K562 (cell line): Measurements from ENCODE around the gene SLC43A1. TPM values are rescaled to one million over a fixed set of nuclear protein-coding genes. Genes with fewer than 3 reads are reported as not detected.

Source experiments
- HIVEP1 ChIP-seq: fragments of 250-450 bp; sonication (Bioruptor Pico); IDR thresholded peaks from 2 replicates; pipeline ENCODE4 v1.4.0; 2020; ENCODE audit warnings: mild to moderate bottlenecking
- NUFIP1 ChIP-seq: fragments of 450-650 bp; IDR thresholded peaks from 2 replicates; pipeline ENCODE4 v1.6.1; 2018; ENCODE audit not compliant: partially characterized antibody
- PCBP2 ChIP-seq: fragments of 200-400 bp; formaldehyde crosslinking; IDR thresholded peaks from 2 replicates; pipeline ENCODE4 v1.6.1; 2018; ENCODE audit warnings: low read length, low read depth, mild to moderate bottlenecking, moderate library complexity; ENCODE audit not compliant: poor library complexity, severe bottlenecking
- POLR2G ChIP-seq: fragments of 200-400 bp; formaldehyde crosslinking; IDR thresholded peaks from 2 replicates; pipeline ENCODE4 v1.6.1; 2017; ENCODE audit warnings: low read depth, mild to moderate bottlenecking, antibody characterized with exemption, low read length, moderate library complexity
- RBM25 ChIP-seq: fragments of 200-400 bp; formaldehyde crosslinking; IDR thresholded peaks from 2 replicates; pipeline ENCODE4 v1.6.1; 2018; ENCODE audit warnings: low read length, low read depth, moderate library complexity; ENCODE audit not compliant: severe bottlenecking
- RHOXF2B ChIP-seq: fragments of 250-450 bp; sonication (Bioruptor Pico); conservative IDR thresholded peaks from 2 replicates; pipeline ENCODE4 v1.5.1; 2021
- ZBTB7A ChIP-seq: IDR thresholded peaks from 2 replicates; pipeline ENCODE4 v1.6.1; 2011; ENCODE audit warnings: low read depth, mild to moderate bottlenecking, low read length, moderate library complexity, borderline replicate concordance; ENCODE audit not compliant: control insufficient read depth
- polyA plus RNA-seq, 8 experiments: library from polyadenylated mRNA; depleted of rRNA in 4 of 8; stranded (reverse) in 5 of 8; unstranded in 3 of 8; fragments of >200 nt; fragmentation: Nextera tagmentation in 2 of 8; fragmentation: Illumina TruSeq in 1 of 8; extraction: Ambion mirVana in 2 of 8; extraction: Trizol in 1 of 8; gene quantifications; 2 replicates each; pipeline versions ENCODE4 v1.2.1 to v1.2.3, GENCODE V29; 2011 to 2014; ENCODE audit warnings: inconsistent platforms in 1 of 8, missing spikeins in 1 of 8
- total RNA-seq, 7 experiments: library from RNA; depleted of rRNA in 6 of 7; stranded (reverse); fragments of >200 nt in 6 of 7; fragmentation: Illumina TruSeq in 2 of 7; extraction: Trizol in 2 of 7; gene quantifications; 2 replicates each; pipeline versions ENCODE4 v1.2.1 to v1.2.3, GENCODE V29; 2011 to 2021; ENCODE audit warnings: low replicate concordance in 1 of 7
- TF ChIP-seq, protein P1 (sequence below): sonication (generic); formaldehyde crosslinking; IDR thresholded peaks from 2 replicates; pipeline ENCODE4 v1.9.0; 2022; ENCODE audit warnings: mild to moderate bottlenecking, missing genetic modification reagents
- TF ChIP-seq, protein P2 (sequence below): sonication (generic); formaldehyde crosslinking; IDR thresholded peaks from 2 replicates; pipeline ENCODE4 v1.8.0; 2022; ENCODE audit warnings: mild to moderate bottlenecking, missing genetic modification reagents
- TF ChIP-seq, protein P3 (sequence below): fragments of 450-650 bp; IDR thresholded peaks from 2 replicates; pipeline ENCODE4 v1.6.1; 2014; ENCODE audit warnings: low read depth, mild to moderate bottlenecking, moderate library complexity, borderline replicate concordance
- TF ChIP-seq, protein P4 (sequence below): fragments of 250-450 bp; sonication (Bioruptor Pico); IDR thresholded peaks from 2 replicates; pipeline ENCODE4 v1.4.0; 2020
- TF ChIP-seq, protein P5 (sequence below): sonication (generic); formaldehyde crosslinking; IDR thresholded peaks from 2 replicates; pipeline ENCODE4 v1.8.0; 2022; ENCODE audit warnings: mild to moderate bottlenecking, missing genetic modification reagents
- TF ChIP-seq, protein P6 (sequence below): fragments of 200-800 bp; sonication (Bioruptor generic); IDR thresholded peaks from 2 replicates; pipeline ENCODE4 v1.6.1; 2017; ENCODE audit warnings: missing genetic modification characterization, missing compliant biosample characterization

SLC43A1 gene
- total and polyA plus RNA-seq, 9 of the 15 experiments (the other 6 are each of a cell fraction or from before 2014, with no cell fraction given) = 2.6 to 41.8 (median 24.6) TPM

DNA sequence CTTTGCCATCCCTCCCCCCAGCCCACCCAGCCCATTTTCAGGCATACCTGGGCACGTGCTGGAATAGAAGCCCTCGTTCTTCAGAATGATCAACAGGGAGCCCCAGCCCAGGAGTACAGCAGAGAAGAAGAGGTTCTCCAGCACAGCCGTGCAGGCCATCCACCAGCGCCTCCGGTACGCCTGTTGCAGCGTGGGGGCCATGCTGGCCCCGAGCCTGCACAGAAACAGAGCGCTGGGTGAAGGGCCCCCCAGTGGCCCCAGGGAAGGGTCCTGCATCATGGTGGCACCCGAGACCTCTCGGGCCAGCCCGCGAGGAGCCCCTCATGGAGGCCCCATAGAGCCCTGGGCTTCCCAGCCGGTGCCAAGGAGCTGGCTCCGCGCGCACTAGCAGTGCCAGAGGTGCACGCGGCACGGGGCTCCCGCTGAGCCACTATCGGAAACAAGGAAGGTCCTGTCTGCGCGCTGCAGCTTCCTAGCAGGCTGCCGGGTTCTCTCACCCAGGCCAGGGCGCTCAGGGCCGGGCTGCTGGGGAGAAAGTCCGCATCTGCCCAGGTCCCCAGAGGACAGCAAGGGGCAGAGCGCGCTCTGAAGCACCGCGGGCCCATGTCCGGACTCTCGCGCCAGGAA, 1.5 kb downstream of the SLC43A1 start (continued):
- TF ChIP-seq, protein P1, sequence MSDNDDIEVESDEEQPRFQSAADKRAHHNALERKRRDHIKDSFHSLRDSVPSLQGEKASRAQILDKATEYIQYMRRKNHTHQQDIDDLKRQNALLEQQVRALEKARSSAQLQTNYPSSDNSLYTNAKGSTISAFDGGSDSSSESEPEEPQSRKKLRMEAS (CRISPR knock-in tag) = peak; percentile 63; the same call in 1 of the 2 replicates
- TF ChIP-seq RHOXF2B (CRISPR knock-in tag) (no peak), POLR2G (peak; percentile 60), ZBTB7A (no peak), PCBP2 (no peak), HIVEP1 (CRISPR knock-in tag) (no peak), RBM25 (no peak), NUFIP1 (no peak)
- TF ChIP-seq, protein P2, sequence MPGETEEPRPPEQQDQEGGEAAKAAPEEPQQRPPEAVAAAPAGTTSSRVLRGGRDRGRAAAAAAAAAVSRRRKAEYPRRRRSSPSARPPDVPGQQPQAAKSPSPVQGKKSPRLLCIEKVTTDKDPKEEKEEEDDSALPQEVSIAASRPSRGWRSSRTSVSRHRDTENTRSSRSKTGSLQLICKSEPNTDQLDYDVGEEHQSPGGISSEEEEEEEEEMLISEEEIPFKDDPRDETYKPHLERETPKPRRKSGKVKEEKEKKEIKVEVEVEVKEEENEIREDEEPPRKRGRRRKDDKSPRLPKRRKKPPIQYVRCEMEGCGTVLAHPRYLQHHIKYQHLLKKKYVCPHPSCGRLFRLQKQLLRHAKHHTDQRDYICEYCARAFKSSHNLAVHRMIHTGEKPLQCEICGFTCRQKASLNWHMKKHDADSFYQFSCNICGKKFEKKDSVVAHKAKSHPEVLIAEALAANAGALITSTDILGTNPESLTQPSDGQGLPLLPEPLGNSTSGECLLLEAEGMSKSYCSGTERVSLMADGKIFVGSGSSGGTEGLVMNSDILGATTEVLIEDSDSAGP (CRISPR knock-in tag) = no peak
- TF ChIP-seq, protein P3, sequence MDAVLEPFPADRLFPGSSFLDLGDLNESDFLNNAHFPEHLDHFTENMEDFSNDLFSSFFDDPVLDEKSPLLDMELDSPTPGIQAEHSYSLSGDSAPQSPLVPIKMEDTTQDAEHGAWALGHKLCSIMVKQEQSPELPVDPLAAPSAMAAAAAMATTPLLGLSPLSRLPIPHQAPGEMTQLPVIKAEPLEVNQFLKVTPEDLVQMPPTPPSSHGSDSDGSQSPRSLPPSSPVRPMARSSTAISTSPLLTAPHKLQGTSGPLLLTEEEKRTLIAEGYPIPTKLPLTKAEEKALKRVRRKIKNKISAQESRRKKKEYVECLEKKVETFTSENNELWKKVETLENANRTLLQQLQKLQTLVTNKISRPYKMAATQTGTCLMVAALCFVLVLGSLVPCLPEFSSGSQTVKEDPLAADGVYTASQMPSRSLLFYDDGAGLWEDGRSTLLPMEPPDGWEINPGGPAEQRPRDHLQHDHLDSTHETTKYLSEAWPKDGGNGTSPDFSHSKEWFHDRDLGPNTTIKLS = no peak
- TF ChIP-seq, protein P4, sequence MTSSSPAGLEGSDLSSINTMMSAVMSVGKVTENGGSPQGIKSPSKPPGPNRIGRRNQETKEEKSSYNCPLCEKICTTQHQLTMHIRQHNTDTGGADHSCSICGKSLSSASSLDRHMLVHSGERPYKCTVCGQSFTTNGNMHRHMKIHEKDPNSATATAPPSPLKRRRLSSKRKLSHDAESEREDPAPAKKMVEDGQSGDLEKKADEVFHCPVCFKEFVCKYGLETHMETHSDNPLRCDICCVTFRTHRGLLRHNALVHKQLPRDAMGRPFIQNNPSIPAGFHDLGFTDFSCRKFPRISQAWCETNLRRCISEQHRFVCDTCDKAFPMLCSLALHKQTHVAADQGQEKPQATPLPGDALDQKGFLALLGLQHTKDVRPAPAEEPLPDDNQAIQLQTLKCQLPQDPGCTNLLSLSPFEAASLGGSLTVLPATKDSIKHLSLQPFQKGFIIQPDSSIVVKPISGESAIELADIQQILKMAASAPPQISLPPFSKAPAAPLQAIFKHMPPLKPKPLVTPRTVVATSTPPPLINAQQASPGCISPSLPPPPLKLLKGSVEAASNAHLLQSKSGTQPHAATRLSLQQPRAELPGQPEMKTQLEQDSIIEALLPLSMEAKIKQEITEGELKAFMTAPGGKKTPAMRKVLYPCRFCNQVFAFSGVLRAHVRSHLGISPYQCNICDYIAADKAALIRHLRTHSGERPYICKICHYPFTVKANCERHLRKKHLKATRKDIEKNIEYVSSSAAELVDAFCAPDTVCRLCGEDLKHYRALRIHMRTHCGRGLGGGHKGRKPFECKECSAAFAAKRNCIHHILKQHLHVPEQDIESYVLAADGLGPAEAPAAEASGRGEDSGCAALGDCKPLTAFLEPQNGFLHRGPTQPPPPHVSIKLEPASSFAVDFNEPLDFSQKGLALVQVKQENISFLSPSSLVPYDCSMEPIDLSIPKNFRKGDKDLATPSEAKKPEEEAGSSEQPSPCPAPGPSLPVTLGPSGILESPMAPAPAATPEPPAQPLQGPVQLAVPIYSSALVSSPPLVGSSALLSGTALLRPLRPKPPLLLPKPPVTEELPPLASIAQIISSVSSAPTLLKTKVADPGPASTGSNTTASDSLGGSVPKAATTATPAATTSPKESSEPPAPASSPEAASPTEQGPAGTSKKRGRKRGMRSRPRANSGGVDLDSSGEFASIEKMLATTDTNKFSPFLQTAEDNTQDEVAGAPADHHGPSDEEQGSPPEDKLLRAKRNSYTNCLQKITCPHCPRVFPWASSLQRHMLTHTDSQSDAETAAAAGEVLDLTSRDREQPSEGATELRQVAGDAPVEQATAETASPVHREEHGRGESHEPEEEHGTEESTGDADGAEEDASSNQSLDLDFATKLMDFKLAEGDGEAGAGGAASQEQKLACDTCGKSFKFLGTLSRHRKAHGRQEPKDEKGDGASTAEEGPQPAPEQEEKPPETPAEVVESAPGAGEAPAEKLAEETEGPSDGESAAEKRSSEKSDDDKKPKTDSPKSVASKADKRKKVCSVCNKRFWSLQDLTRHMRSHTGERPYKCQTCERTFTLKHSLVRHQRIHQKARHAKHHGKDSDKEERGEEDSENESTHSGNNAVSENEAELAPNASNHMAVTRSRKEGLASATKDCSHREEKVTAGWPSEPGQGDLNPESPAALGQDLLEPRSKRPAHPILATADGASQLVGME (CRISPR knock-in tag) = 0 out of 2 replicates have a peak, but pooled peaks have one; percentile 38
- TF ChIP-seq, protein P5, sequence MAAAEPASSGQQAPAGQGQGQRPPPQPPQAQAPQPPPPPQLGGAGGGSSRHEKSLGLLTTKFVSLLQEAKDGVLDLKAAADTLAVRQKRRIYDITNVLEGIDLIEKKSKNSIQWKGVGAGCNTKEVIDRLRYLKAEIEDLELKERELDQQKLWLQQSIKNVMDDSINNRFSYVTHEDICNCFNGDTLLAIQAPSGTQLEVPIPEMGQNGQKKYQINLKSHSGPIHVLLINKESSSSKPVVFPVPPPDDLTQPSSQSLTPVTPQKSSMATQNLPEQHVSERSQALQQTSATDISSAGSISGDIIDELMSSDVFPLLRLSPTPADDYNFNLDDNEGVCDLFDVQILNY (CRISPR knock-in tag) = no peak
- TF ChIP-seq, protein P6, sequence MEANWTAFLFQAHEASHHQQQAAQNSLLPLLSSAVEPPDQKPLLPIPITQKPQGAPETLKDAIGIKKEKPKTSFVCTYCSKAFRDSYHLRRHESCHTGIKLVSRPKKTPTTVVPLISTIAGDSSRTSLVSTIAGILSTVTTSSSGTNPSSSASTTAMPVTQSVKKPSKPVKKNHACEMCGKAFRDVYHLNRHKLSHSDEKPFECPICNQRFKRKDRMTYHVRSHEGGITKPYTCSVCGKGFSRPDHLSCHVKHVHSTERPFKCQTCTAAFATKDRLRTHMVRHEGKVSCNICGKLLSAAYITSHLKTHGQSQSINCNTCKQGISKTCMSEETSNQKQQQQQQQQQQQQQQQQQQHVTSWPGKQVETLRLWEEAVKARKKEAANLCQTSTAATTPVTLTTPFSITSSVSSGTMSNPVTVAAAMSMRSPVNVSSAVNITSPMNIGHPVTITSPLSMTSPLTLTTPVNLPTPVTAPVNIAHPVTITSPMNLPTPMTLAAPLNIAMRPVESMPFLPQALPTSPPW (CRISPR knock-in tag) = no peak
